H9 (cell line): Measurements from ENCODE around the gene GRIN2B. TPM values are rescaled to one million over a fixed set of nuclear protein-coding genes. Genes with fewer than 3 reads are reported as not detected.

ENCODE experiments used
- DNase-seq: peaks from one replicate; pipeline ENCODE4 v3.0.0-alpha.2; 2017
- H2AFZ ChIP-seq: one replicate; pipeline ENCODE4 v1.6.1; 2013; ENCODE audit warnings: mild to moderate bottlenecking, low read length, control low read depth, moderate library complexity
- H2AK5ac ChIP-seq: 2 replicates; pipeline ENCODE4 v1.6.1; 2013; ENCODE audit warnings: low read length, control low read depth, mixed read lengths; ENCODE audit not compliant: insufficient read length
- H2BK120ac ChIP-seq: one replicate; pipeline ENCODE4 v1.6.1; 2013; ENCODE audit warnings: low read depth, mild to moderate bottlenecking, low read length, control low read depth, inconsistent platforms; ENCODE audit not compliant: poor library complexity, severe bottlenecking
- H2BK12ac ChIP-seq: 2 replicates; pipeline ENCODE4 v1.6.1; 2013; ENCODE audit warnings: low read length, control low read depth, mixed read lengths, low read depth; ENCODE audit not compliant: insufficient read length
- H2BK15ac ChIP-seq: 2 replicates; pipeline ENCODE4 v1.6.1; 2013; ENCODE audit warnings: low read depth, low read length, control low read depth
- H2BK20ac ChIP-seq: one replicate; pipeline ENCODE4 v1.6.1; 2013; ENCODE audit warnings: low read depth, mild to moderate bottlenecking, low read length, control low read depth, inconsistent platforms; ENCODE audit not compliant: poor library complexity, severe bottlenecking
- H2BK5ac ChIP-seq: 2 replicates; pipeline ENCODE4 v1.6.1; 2013; ENCODE audit warnings: low read length, control low read depth, mixed read lengths; ENCODE audit not compliant: insufficient read length
- H3K14ac ChIP-seq: 2 replicates; pipeline ENCODE4 v1.6.1; 2013; ENCODE audit warnings: low read length, control low read depth; ENCODE audit not compliant: insufficient read depth
- H3K18ac ChIP-seq: 2 replicates; pipeline ENCODE4 v1.6.1; 2013; ENCODE audit warnings: low read depth, mild to moderate bottlenecking, mixed read lengths, low read length, control low read depth; ENCODE audit not compliant: insufficient read length
- H3K23ac ChIP-seq: 2 replicates; pipeline ENCODE4 v1.6.1; 2013; ENCODE audit warnings: low read length, control low read depth, mixed read lengths, low read depth; ENCODE audit not compliant: insufficient read length
- H3K23me2 ChIP-seq: 2 replicates; pipeline ENCODE4 v1.6.1; 2013; ENCODE audit warnings: low read depth, mild to moderate bottlenecking, mixed read lengths, low read length, control low read depth; ENCODE audit not compliant: insufficient read length, poor library complexity, severe bottlenecking
- H3K27ac ChIP-seq: 2 replicates; pipeline ENCODE4 v1.5.1; 2013; ENCODE audit warnings: low read length, control low read depth, mixed read lengths, low read depth; ENCODE audit not compliant: insufficient read length
- H3K27me3 ChIP-seq: 2 replicates; pipeline ENCODE4 v1.6.1; 2013; ENCODE audit warnings: low read length, control low read depth, inconsistent platforms; ENCODE audit not compliant: insufficient read depth
- H3K4ac ChIP-seq: 2 replicates; pipeline ENCODE4 v1.6.1; 2013; ENCODE audit warnings: low read depth, mild to moderate bottlenecking, control low read depth, inconsistent platforms, low read length, moderate library complexity
- H3K4me1 ChIP-seq: 2 replicates; pipeline ENCODE4 v1.6.1; 2013; ENCODE audit warnings: low read length, control low read depth, inconsistent platforms; ENCODE audit not compliant: insufficient read depth
- H3K4me2 ChIP-seq: 2 replicates; pipeline ENCODE4 v1.6.1; 2013; ENCODE audit warnings: low read length, control low read depth, mixed read lengths; ENCODE audit not compliant: insufficient read length, insufficient read depth
- H3K56ac ChIP-seq: 2 replicates; pipeline ENCODE4 v1.6.1; 2013; ENCODE audit warnings: low read depth, mild to moderate bottlenecking, mixed read lengths, low read length, control low read depth; ENCODE audit not compliant: insufficient read length
- H3K79me1 ChIP-seq: 2 replicates; pipeline ENCODE4 v1.6.1; 2013; ENCODE audit warnings: low read depth, mild to moderate bottlenecking, moderate library complexity, low read length, control low read depth, inconsistent platforms; ENCODE audit not compliant: insufficient read depth, poor library complexity, severe bottlenecking
- H3K79me2 ChIP-seq: 2 replicates; pipeline ENCODE4 v1.6.1; 2013; ENCODE audit warnings: low read length, control low read depth, inconsistent platforms; ENCODE audit not compliant: insufficient read depth
- H3K9ac ChIP-seq: 2 replicates; pipeline ENCODE4 v1.6.1; 2013; ENCODE audit warnings: low read length, control low read depth, mixed read lengths; ENCODE audit not compliant: insufficient read length; ENCODE audit errors: extremely low read depth
- H3K9me3 ChIP-seq: one replicate; pipeline ENCODE4 v1.6.1; 2013; ENCODE audit warnings: low read depth, low read length, inconsistent platforms; ENCODE audit not compliant: control insufficient read depth
- H3T11ph ChIP-seq: one replicate; pipeline ENCODE4 v1.6.1; 2013; ENCODE audit warnings: mild to moderate bottlenecking, low read length, control low read depth, inconsistent platforms
- H4K20me1 ChIP-seq: one replicate; pipeline ENCODE4 v1.6.1; 2013; ENCODE audit not compliant: control insufficient read depth, insufficient read length, insufficient read depth
- H4K5ac ChIP-seq: 2 replicates; pipeline ENCODE4 v1.6.1; 2013; ENCODE audit warnings: low read depth, mild to moderate bottlenecking, mixed read lengths, low read length, control low read depth; ENCODE audit not compliant: insufficient read length
- H4K8ac ChIP-seq: replicated peaks from 2 replicates; pipeline ENCODE4 v1.6.1; 2013; ENCODE audit warnings: low read length, control low read depth, mixed read lengths, low read depth; ENCODE audit not compliant: insufficient read length
- H4K91ac ChIP-seq: 2 replicates; pipeline ENCODE4 v1.6.1; 2013; ENCODE audit warnings: low read depth, mild to moderate bottlenecking, moderate library complexity, mixed read lengths, low read length, control low read depth; ENCODE audit not compliant: insufficient read length
- H3K27ac Mint-ChIP-seq, 3 experiments: 2 replicates in 2 of 3; 3 replicates in 1 of 3; pipeline ENCODE4 v1.8.0; 2020 to 2021; ENCODE audit warnings: mixed read lengths in 3 of 3, mild to moderate bottlenecking in 1 of 3, moderate library complexity in 1 of 3
- H3K27me3 Mint-ChIP-seq: 2 replicates; pipeline ENCODE4 v1.8.0; 2021; ENCODE audit warnings: low read depth, mild to moderate bottlenecking, moderate library complexity, mixed read lengths
- H3K36me3 Mint-ChIP-seq, 3 experiments: 2 replicates in 2 of 3; 3 replicates in 1 of 3; pipeline ENCODE4 v1.8.0; 2020 to 2021; ENCODE audit warnings: low read depth in 3 of 3, mixed read lengths in 3 of 3; ENCODE audit not compliant: insufficient read depth in 1 of 3
- H3K4me1 Mint-ChIP-seq, 2 experiments: 2 replicates each; pipeline ENCODE4 v1.8.0; 2020; ENCODE audit warnings: mixed read lengths in 2 of 2
- H3K4me3 Mint-ChIP-seq, 2 experiments: 2 replicates in 1 of 2; 3 replicates in 1 of 2; pipeline ENCODE4 v1.8.0; 2020 to 2021; ENCODE audit warnings: mild to moderate bottlenecking in 2 of 2, mixed read lengths in 2 of 2, moderate library complexity in 1 of 2
- H3K9me3 Mint-ChIP-seq, 2 experiments: 2 replicates in 1 of 2; 3 replicates in 1 of 2; pipeline ENCODE4 v1.8.0; 2020; ENCODE audit warnings: mild to moderate bottlenecking in 2 of 2, mixed read lengths in 2 of 2, moderate library complexity in 1 of 2
- CTCF ChIP-seq: fragments of 200-600 bp; sonication (generic); conservative IDR thresholded peaks from 3 replicates; pipeline ENCODE4 v1.8.0; 2021; ENCODE audit warnings: antibody characterized with exemption, mild to moderate bottlenecking
- WGBS: extraction: QIAGEN DNeasy Blood & Tissue Kit; methylation state at CpG from one replicate; pipeline ENCODE4 v1.1.7; 2013; ENCODE audit warnings: missing lambda C conversion rate, low lambda C conversion rate, mixed read lengths; ENCODE audit not compliant: insufficient read length; ENCODE audit errors: extremely low coverage; 5-methylcytosine and 5-hydroxymethylcytosine counted together
- total RNA-seq: library from RNA; stranded (reverse); gene quantifications from 2 replicates; pipeline ENCODE4 v1.2.1, GENCODE V29; 2021

The GRIN2B gene
- total RNA-seq, 1 experiment from 2014 or later = 0.13 TPM

GRCh38 chr12:13978876-13979275, 2.5 kb downstream of the GRIN2B start:
- no peak overlapping the region for H2BK5ac ChIP-seq
- H3K56ac ChIP-seq = no peak overlapping the region
- H2AFZ ChIP-seq = no peak overlapping the region
- Mint-ChIP-seq H3K4me3 (no peak overlapping the region), H3K27ac (no peak overlapping the region; a peak in 1 of 7 replicates), H3K4me1 (peaks cover 21 to 24% of the 10 kb centered on the region in 2 experiments), H3K9me3 (no peaks in the 10 kb centered on the region), H3K36me3 (no peaks in the 10 kb centered on the region), H3K27me3 (peaks cover 82% of the 10 kb centered on the region)
- no peak overlapping the region for H4K8ac ChIP-seq
- H2BK20ac ChIP-seq = no peak overlapping the region
- H3K27me3 ChIP-seq = peaks cover 8% of the 10 kb centered on the region; the same call in 1 of the 2 replicates
- H4K20me1 ChIP-seq = no peaks in the 10 kb centered on the region
- no peak overlapping the region for H3K4ac ChIP-seq
- H4K91ac ChIP-seq = no peak overlapping the region
- H3K9me3 ChIP-seq = no peaks in the 10 kb centered on the region
- WGBS = no CpG with 5 or more reads among the region's 4 CpGs
- no peak overlapping the region for H3K9ac ChIP-seq
- H3K14ac ChIP-seq = no peak overlapping the region
- no peaks in the 10 kb centered on the region for H3K79me1 ChIP-seq
- H2BK120ac ChIP-seq = no peak overlapping the region
- H3K4me2 ChIP-seq = no peak overlapping the region
- H3K23me2 ChIP-seq = peaks cover 12% of the 10 kb centered on the region
- no peak overlapping the region for H2BK15ac ChIP-seq
- H3K27ac ChIP-seq = no peak overlapping the region
- no peaks in the 10 kb centered on the region for H3K79me2 ChIP-seq
- no peaks in the 10 kb centered on the region for H3K4me1 ChIP-seq
- H2AK5ac ChIP-seq = no peak overlapping the region
- no peak overlapping the region for H4K5ac ChIP-seq
- TF ChIP-seq CTCF = no peak
- H3K23ac ChIP-seq = no peak overlapping the region
- no peak overlapping the region for H3K18ac ChIP-seq
- H3T11ph ChIP-seq = no peak overlapping the region
- DNase-seq = no peak
- no peak overlapping the region for H2BK12ac ChIP-seq
